Measurements from ENCODE around the gene TMPRSS15.

The TMPRSS15 gene

GRCh38 chr21:18403735-18404450 is at the start of gene TMPRSS15:
TMPRSS15 (minus strand) TSS chr21:18403785; CDS start chr21:18403622, 163 bp downstream.
- no peak within 1 kb of the TSS for H3K4me3 ChIP-seq (ENCODE audit: low read depth, low read length)
- TF ChIP-seq CTCF (IDR thresholded peaks at IDR 0.05; ENCODE audit: low read depth, low read length) (no peak), MAX (IDR thresholded peaks at IDR 0.05; ENCODE audit: low read depth, low read length) (no peak), POLR2A (IDR thresholded peaks at IDR 0.05; ENCODE audit: extremely low read depth, insufficient read length) (no peak), MYC (IDR thresholded peaks at IDR 0.05; ENCODE audit: low read depth, low read length) (no peak)
- no peak for DNase-seq (ENCODE audit: low read depth)

GRCh38 chr21:18451670-18452069 is 48.1 kb upstream of the TMPRSS15 start:
- no peak for DNase-seq (ENCODE audit: low read depth)
- no peak overlapping the region for H3K4me3 ChIP-seq (ENCODE audit: low read depth, low read length)
- TF ChIP-seq MYC (IDR thresholded peaks at IDR 0.05; ENCODE audit: low read depth, low read length): no peak
- no peak for TF ChIP-seq POLR2A (IDR thresholded peaks at IDR 0.05; ENCODE audit: extremely low read depth, insufficient read length)
- TF ChIP-seq MAX (IDR thresholded peaks at IDR 0.05; ENCODE audit: low read depth, low read length): no peak
- no peak for TF ChIP-seq CTCF (IDR thresholded peaks at IDR 0.05; ENCODE audit: low read depth, low read length)

- DNase-seq (ENCODE audit: low read depth): no peak
- TF ChIP-seq MYC (IDR thresholded peaks at IDR 0.05; ENCODE audit: low read depth, low read length) (no peak), CTCF (IDR thresholded peaks at IDR 0.05; ENCODE audit: low read depth, low read length) (no peak), POLR2A (IDR thresholded peaks at IDR 0.05; ENCODE audit: extremely low read depth, insufficient read length) (no peak), MAX (IDR thresholded peaks at IDR 0.05; ENCODE audit: low read depth, low read length) (no peak)
- no peak overlapping the region for H3K4me3 ChIP-seq (ENCODE audit: low read depth, low read length)
These were observed 46.3 kb upstream of the TMPRSS15 start for GRCh38 chr21:18449605-18450550.

- DNase-seq (ENCODE audit: low read depth): no peak
- no peak overlapping the region for H3K4me3 ChIP-seq (ENCODE audit: low read depth, low read length)
- TF ChIP-seq MAX (IDR thresholded peaks at IDR 0.05; ENCODE audit: low read depth, low read length) (no peak), CTCF (IDR thresholded peaks at IDR 0.05; ENCODE audit: low read depth, low read length) (no peak), MYC (IDR thresholded peaks at IDR 0.05; ENCODE audit: low read depth, low read length) (no peak), POLR2A (IDR thresholded peaks at IDR 0.05; ENCODE audit: extremely low read depth, insufficient read length) (no peak)
These were observed 40.1 kb upstream of the TMPRSS15 start for GRCh38 chr21:18443701-18444100.

- no peak for TF ChIP-seq MAX (IDR thresholded peaks at IDR 0.05; ENCODE audit: low read depth, low read length)
- TF ChIP-seq MYC (IDR thresholded peaks at IDR 0.05; ENCODE audit: low read depth, low read length): no peak
- DNase-seq (ENCODE audit: low read depth): no peak
- H3K4me3 ChIP-seq (ENCODE audit: low read depth, low read length): no peak overlapping the region
These were observed 39.5 kb upstream of the TMPRSS15 start for GRCh38 chr21:18443085-18443484.

GRCh38 chr21:18430341-18430740 is 26.8 kb upstream of the TMPRSS15 start:
- no peak for TF ChIP-seq MAX (IDR thresholded peaks at IDR 0.05; ENCODE audit: low read depth, low read length)
- no peak for TF ChIP-seq POLR2A (IDR thresholded peaks at IDR 0.05; ENCODE audit: extremely low read depth, insufficient read length)
- no peak for TF ChIP-seq CTCF (IDR thresholded peaks at IDR 0.05; ENCODE audit: low read depth, low read length)
- TF ChIP-seq MYC (IDR thresholded peaks at IDR 0.05; ENCODE audit: low read depth, low read length): no peak
- no peak overlapping the region for H3K4me3 ChIP-seq (ENCODE audit: low read depth, low read length)
- DNase-seq (ENCODE audit: low read depth): no peak
